ENCODE measurements around the gene SLCO4C1. TPM values are rescaled to one million over a fixed set of nuclear protein-coding genes. Genes with fewer than 3 reads are reported as not detected.
A peak's percentile ranks its signal among the peaks of the same experiment; 100 is the strongest.

Gene SLCO4C1
- total and polyA plus RNA-seq, 3 experiments from 2014 or later = 0.09 to 1.2 (median 0.11) TPM

- ChIA-PET CTCF (no interaction called here), POLR2A (no interaction called here)
- Histone ChIP-seq H3K36me3 (ENCODE audit: insufficient read depth, low read length) (no peaks in the 10 kb centered on the region), H3K4me3 (ENCODE audit: low read length) (no peak overlapping the region), H3K4me1 (ENCODE audit: insufficient read depth, low read length) (no peaks in the 10 kb centered on the region), H3K27ac (ENCODE audit: low read depth, low read length) (no peak overlapping the region), H3K9me3 (ENCODE audit: low read length) (no peaks in the 10 kb centered on the region), H3K27me3 (ENCODE audit: insufficient read depth, low read length, poor library complexity, severe bottlenecking) (no peaks in the 10 kb centered on the region)
- H3K4me1 Mint-ChIP-seq = no peaks in the 10 kb centered on the region
- H3K9me3 Mint-ChIP-seq = peaks cover 0 to under 1% (median 0%) of the 10 kb centered on the region in 5 donors
- H3K36me3 Mint-ChIP-seq = peaks cover 0 to 11% (median 1%) of the 10 kb centered on the region in 3 donors
- H3K4me3 Mint-ChIP-seq = no peak overlapping the region
- DNase-seq = no peak
- no peaks in the 10 kb centered on the region for H3K27me3 Mint-ChIP-seq
- no peak overlapping the region for H3K27ac Mint-ChIP-seq
Observed at GRCh38 chr5:102249381-102249780, 46.7 kb downstream of the SLCO4C1 start.

- Histone ChIP-seq H3K36me3 (ENCODE audit: insufficient read depth, low read length) (no peaks in the 10 kb centered on the region), H3K27me3 (ENCODE audit: insufficient read depth, low read length, poor library complexity, severe bottlenecking) (no peaks in the 10 kb centered on the region), H3K9me3 (ENCODE audit: low read length) (no peaks in the 10 kb centered on the region), H3K4me3 (ENCODE audit: low read length) (no peak overlapping the region), H3K27ac (ENCODE audit: low read depth, low read length) (no peak overlapping the region), H3K4me1 (ENCODE audit: insufficient read depth, low read length) (no peaks in the 10 kb centered on the region)
- Mint-ChIP-seq H3K36me3 (peaks cover 0 to 7% (median 2%) of the 10 kb centered on the region in 3 donors), H3K9me3 (peaks cover 0 to 5% (median 0%) of the 10 kb centered on the region in 5 donors), H3K4me1 (no peaks in the 10 kb centered on the region), H3K27ac (no peak overlapping the region), H3K4me3 (no peak overlapping the region), H3K27me3 (no peaks in the 10 kb centered on the region)
- CTCF ChIA-PET = no interaction called here
- POLR2A ChIA-PET = no interaction called here
- no peak for DNase-seq
Observed at GRCh38 chr5:102243213-102243612, 52.9 kb downstream of the SLCO4C1 start.

- H3K4me1 ChIP-seq (ENCODE audit: insufficient read depth, low read length) = no peaks in the 10 kb centered on the region
- Mint-ChIP-seq H3K36me3 (peaks cover 0 to 7% (median 2%) of the 10 kb centered on the region in 3 donors), H3K9me3 (peaks cover 0 to 5% (median 0%) of the 10 kb centered on the region in 5 donors), H3K27me3 (no peaks in the 10 kb centered on the region), H3K4me3 (no peak overlapping the region), H3K4me1 (no peaks in the 10 kb centered on the region), H3K27ac (no peak overlapping the region)
- H3K4me3 ChIP-seq (ENCODE audit: low read length) = no peak overlapping the region
- no peak overlapping the region for H3K27ac ChIP-seq (ENCODE audit: low read depth, low read length)
- CTCF ChIA-PET = no interaction called here
- H3K27me3 ChIP-seq (ENCODE audit: insufficient read depth, low read length, poor library complexity, severe bottlenecking) = no peaks in the 10 kb centered on the region
- POLR2A ChIA-PET = no interaction called here
- no peaks in the 10 kb centered on the region for H3K36me3 ChIP-seq (ENCODE audit: insufficient read depth, low read length)
- no peak for DNase-seq
- no peaks in the 10 kb centered on the region for H3K9me3 ChIP-seq (ENCODE audit: low read length)
Observed at GRCh38 chr5:102241809-102242421, 54.2 kb downstream of the SLCO4C1 start.

GRCh38 chr5:102231693-102232619, 64.1 kb downstream of the SLCO4C1 start:
- no peaks in the 10 kb centered on the region for H3K27me3 ChIP-seq (ENCODE audit: insufficient read depth, low read length, poor library complexity, severe bottlenecking)
- ChIA-PET POLR2A (no interaction called here), CTCF (no interaction called here)
- DNase-seq = no peak
- H3K27ac ChIP-seq (ENCODE audit: low read depth, low read length) = no peak overlapping the region
- Mint-ChIP-seq H3K27me3 (peaks cover 0 to 5% of the 10 kb centered on the region in 2 donors), H3K4me3 (no peak overlapping the region), H3K27ac (no peak overlapping the region), H3K4me1 (peaks cover 6 to 8% (median 6%) of the 10 kb centered on the region in 3 donors), H3K9me3 (no peaks in the 10 kb centered on the region), H3K36me3 (peaks cover 0 to 2% (median 0%) of the 10 kb centered on the region in 3 donors)
- H3K9me3 ChIP-seq (ENCODE audit: low read length) = no peaks in the 10 kb centered on the region
- no peaks in the 10 kb centered on the region for H3K4me1 ChIP-seq (ENCODE audit: insufficient read depth, low read length)
- H3K36me3 ChIP-seq (ENCODE audit: insufficient read depth, low read length) = no peaks in the 10 kb centered on the region
- no peak overlapping the region for H3K4me3 ChIP-seq (ENCODE audit: low read length)

- no peaks in the 10 kb centered on the region for H3K9me3 ChIP-seq (ENCODE audit: low read length)
- no peaks in the 10 kb centered on the region for H3K36me3 Mint-ChIP-seq
- no peak overlapping the region for H3K27ac Mint-ChIP-seq
- no peaks in the 10 kb centered on the region for H3K27me3 ChIP-seq (ENCODE audit: insufficient read depth, low read length, poor library complexity, severe bottlenecking)
- no peak overlapping the region for H3K27ac ChIP-seq (ENCODE audit: low read depth, low read length)
- peaks cover 0 to 5% of the 10 kb centered on the region in 2 donors for H3K27me3 Mint-ChIP-seq
- DNase-seq = no peak
- H3K9me3 Mint-ChIP-seq = no peaks in the 10 kb centered on the region
- no peaks in the 10 kb centered on the region for H3K4me1 ChIP-seq (ENCODE audit: insufficient read depth, low read length)
- ChIA-PET CTCF (no interaction called here), POLR2A (no interaction called here)
- no peak overlapping the region for H3K4me3 Mint-ChIP-seq
- no peaks in the 10 kb centered on the region for H3K36me3 ChIP-seq (ENCODE audit: insufficient read depth, low read length)
- H3K4me3 ChIP-seq (ENCODE audit: low read length) = no peak overlapping the region
- peaks cover 6 to 8% (median 6%) of the 10 kb centered on the region in 3 donors for H3K4me1 Mint-ChIP-seq
Observed at GRCh38 chr5:102229685-102230084, 66.4 kb downstream of the SLCO4C1 start.

GRCh38 chr5:102226321-102226720, 69.8 kb downstream of the SLCO4C1 start:
- no peaks in the 10 kb centered on the region for H3K27me3 ChIP-seq (ENCODE audit: insufficient read depth, low read length, poor library complexity, severe bottlenecking)
- no peaks in the 10 kb centered on the region for H3K36me3 Mint-ChIP-seq
- no peaks in the 10 kb centered on the region for H3K4me1 ChIP-seq (ENCODE audit: insufficient read depth, low read length)
- peaks cover 6 to 8% (median 6%) of the 10 kb centered on the region in 3 donors for H3K4me1 Mint-ChIP-seq
- no peaks in the 10 kb centered on the region for H3K36me3 ChIP-seq (ENCODE audit: insufficient read depth, low read length)
- no peak overlapping the region for H3K27ac Mint-ChIP-seq
- ChIA-PET CTCF (no interaction called here), POLR2A (no interaction called here)
- no peaks in the 10 kb centered on the region for H3K9me3 Mint-ChIP-seq
- no peak for DNase-seq
- no peak overlapping the region for H3K27ac ChIP-seq (ENCODE audit: low read depth, low read length)
- peaks cover 5 to 6% of the 10 kb centered on the region in 2 donors for H3K27me3 Mint-ChIP-seq
- no peaks in the 10 kb centered on the region for H3K9me3 ChIP-seq (ENCODE audit: low read length)
- H3K4me3 ChIP-seq (ENCODE audit: low read length) = no peak overlapping the region
- H3K4me3 Mint-ChIP-seq = no peak overlapping the region

GRCh38 chr5:102223542-102224477, 72.3 kb downstream of the SLCO4C1 start:
- Mint-ChIP-seq H3K36me3 (no peaks in the 10 kb centered on the region), H3K27ac (no peak overlapping the region), H3K4me1 (no peaks in the 10 kb centered on the region), H3K4me3 (no peak overlapping the region), H3K27me3 (peaks cover 8 to 10% of the 10 kb centered on the region in 2 donors), H3K9me3 (no peaks in the 10 kb centered on the region)
- no peaks in the 10 kb centered on the region for H3K27me3 ChIP-seq (ENCODE audit: insufficient read depth, low read length, poor library complexity, severe bottlenecking)
- H3K27ac ChIP-seq (ENCODE audit: low read depth, low read length) = no peak overlapping the region
- peak in 2 of 5 donors; percentile 13 to 18 for DNase-seq
- no peaks in the 10 kb centered on the region for H3K9me3 ChIP-seq (ENCODE audit: low read length)
- ChIA-PET POLR2A (no interaction called here), CTCF (no interaction called here)
- no peaks in the 10 kb centered on the region for H3K36me3 ChIP-seq (ENCODE audit: insufficient read depth, low read length)
- H3K4me1 ChIP-seq (ENCODE audit: insufficient read depth, low read length) = no peaks in the 10 kb centered on the region
- no peak overlapping the region for H3K4me3 ChIP-seq (ENCODE audit: low read length)
